GM13976 (cell line): ENCODE measurements around the gene CRIP3.

Experiments
- DNase-seq: peaks from one replicate; pipeline ENCODE4 v3.0.0; 2012; ENCODE audit warnings: low spot score
- CTCF ChIP-seq: IDR thresholded peaks from 2 replicates; pipeline ENCODE4 v1.5.1; 2012; ENCODE audit warnings: borderline replicate concordance, mild to moderate bottlenecking; ENCODE audit not compliant: insufficient read depth; ENCODE audit errors: extremely low read depth, missing control alignments, control extremely low read depth
- in situ Hi-C: fragments of 300-500 bp; cut with MboI; formaldehyde crosslinking; loops from one replicate; pipeline ENCODE4 v1.12.0; 2022; ENCODE audit warnings: low sequenced_read_pairs, mixed read lengths, inconsistent platforms; ENCODE audit not compliant: unreplicated experiment

Gene CRIP3

GRCh38 chr6:43328528-43328927 lies 19.9 kb upstream of the CRIP3 start:
- in situ Hi-C loops: no loop called here
- TF ChIP-seq CTCF: no peak
- no peak for DNase-seq

- in situ Hi-C loops: no loop called here
- TF ChIP-seq CTCF: no peak
- no peak for DNase-seq
These were observed 17.2 kb upstream of the CRIP3 start for GRCh38 chr6:43325876-43326275.

GRCh38 chr6:43318011-43318410 lies 9.4 kb upstream of the CRIP3 start:
- in situ Hi-C loops: no loop called here
- DNase-seq: no peak
- no peak for TF ChIP-seq CTCF

GRCh38 chr6:43313813-43314212 lies 5.2 kb upstream of the CRIP3 start:
- in situ Hi-C loops: no loop called here
- no peak for DNase-seq
- TF ChIP-seq CTCF: no peak

GRCh38 chr6:43311666-43312065 lies 3.0 kb upstream of the CRIP3 start:
- in situ Hi-C loops: no loop called here
- no peak for TF ChIP-seq CTCF
- no peak for DNase-seq

- DNase-seq: no peak
- TF ChIP-seq CTCF: no peak
- in situ Hi-C loops: no loop called here
These were observed 2.0 kb upstream of the CRIP3 start for GRCh38 chr6:43310624-43311023.

- in situ Hi-C loops: no loop called here
- no peak for DNase-seq
- TF ChIP-seq CTCF: no peak
These were observed 1.5 kb upstream of the CRIP3 start for GRCh38 chr6:43310134-43310533.
